Measurements from ENCODE around the gene RAMP3.
"Not testable (repeated sequence)": the region's sequence is repeated elsewhere in the genome, so short reads cannot be mapped to it uniquely, and the experiment has no call there.

Gene RAMP3

GRCh38 chr7:45157653-45158401, at the start of gene RAMP3:
Gene RAMP3, plus strand, starts transcription at chr7:45157791. Its CDS starts 38 bp downstream, at chr7:45157829.
- no peak for DNase-seq

- DNase-seq, result no peak
These were observed 48.7 kb upstream of the RAMP3 start for GRCh38 chr7:45108863-45109262.

- DNase-seq, result peak; percentile 94
These were observed 46.0 kb upstream of the RAMP3 start, which contains the start of gene TBRG4 for GRCh38 chr7:45111298-45112223. Gene TBRG4, minus strand, starts transcription at chr7:45111697. Its CDS starts 2,460 bp downstream, at chr7:45109237.

GRCh38 chr7:45112648-45113047, 44.9 kb upstream of the RAMP3 start:
- DNase-seq, result no peak

- DNase-seq, result not testable (repeated sequence)
These were observed 43.3 kb upstream of the RAMP3 start for GRCh38 chr7:45114257-45114656.

GRCh38 chr7:45114926-45115325, 42.7 kb upstream of the RAMP3 start:
- no peak for DNase-seq

GRCh38 chr7:45116048-45116447, 41.5 kb upstream of the RAMP3 start:
- DNase-seq, result no peak

GRCh38 chr7:45117582-45117981, 40.0 kb upstream of the RAMP3 start:
- DNase-seq, result no peak

- no peak for DNase-seq
These were observed 39.3 kb upstream of the RAMP3 start for GRCh38 chr7:45118292-45118691.

GRCh38 chr7:45118889-45119331, 38.7 kb upstream of the RAMP3 start:
- DNase-seq, result no peak

GRCh38 chr7:45119550-45119949, 38.0 kb upstream of the RAMP3 start:
- no peak for DNase-seq

GRCh38 chr7:45122975-45123860, 34.4 kb upstream of the RAMP3 start:
- no peak for DNase-seq

GRCh38 chr7:45123913-45124710, 33.5 kb upstream of the RAMP3 start:
- no peak for DNase-seq

- DNase-seq, result no peak
These were observed 32.2 kb upstream of the RAMP3 start for GRCh38 chr7:45125193-45125904.

- DNase-seq, result no peak
These were observed 31.4 kb upstream of the RAMP3 start for GRCh38 chr7:45126201-45126600.

GRCh38 chr7:45126920-45127319, 30.7 kb upstream of the RAMP3 start:
- no peak for DNase-seq

- DNase-seq, result no peak
These were observed 28.3 kb upstream of the RAMP3 start for GRCh38 chr7:45129181-45129800.

GRCh38 chr7:45129906-45130305, 27.7 kb upstream of the RAMP3 start:
- no peak for DNase-seq

GRCh38 chr7:45130910-45131309, 26.7 kb upstream of the RAMP3 start:
- no peak for DNase-seq

- no peak for DNase-seq
These were observed 25.7 kb upstream of the RAMP3 start for GRCh38 chr7:45131891-45132290.
